Mesenteric fat pad (tissue), 1 donor: Measurements from ENCODE around the gene FAM9C. TPM values are rescaled to one million over a fixed set of nuclear protein-coding genes. Genes with fewer than 3 reads are reported as not detected.
"Not testable (repeated sequence)": the region's sequence is repeated elsewhere in the genome, so short reads cannot be mapped to it uniquely, and the experiment has no call there.

ENCODE experiments used
- DNase-seq: peaks from one replicate; pipeline ENCODE4 v3.0.0-alpha.2; 2020; ENCODE audit warnings: low spot score
- total RNA-seq: library from RNA; stranded (reverse); fragmentation: NEBNext Ultra II Directional; extraction: Animal tissue kit (Norgen Biotek cat#: 25700); gene quantifications from one replicate; pipeline ENCODE4 v1.2.1, GENCODE V29; 2021
- donor health status: DM: yes; HTN: yes; CAD: no.

FAM9C gene
- total RNA-seq, 1 donor from 2014 or later = not detected

DNA sequence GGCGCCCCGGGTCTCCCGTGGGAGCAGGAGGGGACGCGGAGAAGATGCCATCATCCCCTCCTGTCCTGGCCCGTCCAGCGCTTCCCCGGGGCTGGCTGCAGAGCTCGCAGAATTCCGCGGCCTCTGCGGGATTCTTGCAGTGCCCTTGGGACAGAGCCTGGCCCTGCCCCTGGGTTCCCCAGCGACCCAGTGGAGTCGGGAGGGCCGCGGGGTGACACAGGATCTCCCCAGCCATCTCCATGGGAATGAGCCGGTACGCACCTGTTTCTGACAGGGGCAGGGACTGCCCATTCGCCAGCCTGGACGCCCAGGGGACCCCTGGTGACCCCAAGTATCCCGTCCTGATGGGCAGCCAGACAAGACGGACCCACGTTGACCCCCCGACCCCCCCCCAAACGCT, 482 bp downstream of the FAM9C start:
- no peak for DNase-seq

DNA sequence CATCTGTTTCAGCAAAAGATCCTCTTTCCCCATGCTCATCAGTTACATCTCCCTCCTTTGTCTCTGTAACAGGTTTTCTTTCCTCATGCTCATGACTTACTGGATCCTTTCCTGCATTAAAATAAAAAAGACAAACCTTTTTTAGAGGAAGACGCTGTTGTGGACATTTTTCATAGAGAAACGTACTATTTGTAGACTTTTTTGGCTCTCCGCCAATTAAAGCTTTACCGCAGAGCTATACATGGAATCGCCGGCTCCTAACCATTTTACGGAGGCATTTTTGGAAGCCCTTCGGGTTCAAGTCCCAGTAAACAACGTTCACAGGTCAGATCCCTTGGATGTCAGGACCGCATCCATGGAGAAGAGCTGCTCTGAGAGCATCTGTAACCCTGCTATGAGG, 1.3 kb downstream of the FAM9C start:
- DNase-seq = no peak

DNA sequence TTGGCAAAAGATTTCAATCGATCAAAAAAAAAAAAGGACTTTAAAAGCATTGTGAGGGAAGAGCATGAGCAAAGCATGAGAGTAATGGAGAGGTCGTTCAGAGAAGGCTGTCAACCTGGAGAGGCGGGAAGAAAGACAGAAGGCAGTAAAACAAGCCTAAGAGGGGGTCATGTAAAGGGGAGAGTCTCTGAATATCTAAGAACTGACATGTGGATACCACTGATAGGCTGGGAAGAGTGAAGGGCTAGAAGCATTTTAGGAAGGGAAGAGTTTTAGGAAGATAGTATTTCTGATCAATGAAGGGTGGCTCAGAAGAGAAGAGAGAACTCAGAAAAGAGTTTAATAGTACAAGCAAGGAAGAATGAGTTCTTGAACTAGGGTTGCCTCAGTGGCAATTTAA, 7.5 kb downstream of the FAM9C start:
- no peak for DNase-seq

DNA sequence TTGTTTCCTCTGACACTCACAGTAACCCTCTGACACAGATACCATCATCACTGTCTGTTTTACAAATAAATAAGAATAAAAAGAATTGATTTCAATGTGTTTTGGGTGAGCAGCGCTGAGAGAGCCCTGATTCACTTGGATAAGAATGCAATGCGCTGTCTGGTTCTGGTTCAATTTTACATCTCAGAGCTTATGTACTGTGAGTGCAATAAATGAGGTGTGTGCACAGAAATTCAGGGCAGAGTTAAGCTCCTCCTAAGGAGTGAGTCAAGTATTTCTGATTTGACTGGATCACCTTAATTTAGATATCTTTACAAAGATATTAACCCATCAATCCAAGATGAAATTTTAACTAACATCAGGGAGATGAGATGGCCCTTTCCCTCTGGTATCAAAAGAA, 11.2 kb downstream of the FAM9C start:
- no peak for DNase-seq

DNA sequence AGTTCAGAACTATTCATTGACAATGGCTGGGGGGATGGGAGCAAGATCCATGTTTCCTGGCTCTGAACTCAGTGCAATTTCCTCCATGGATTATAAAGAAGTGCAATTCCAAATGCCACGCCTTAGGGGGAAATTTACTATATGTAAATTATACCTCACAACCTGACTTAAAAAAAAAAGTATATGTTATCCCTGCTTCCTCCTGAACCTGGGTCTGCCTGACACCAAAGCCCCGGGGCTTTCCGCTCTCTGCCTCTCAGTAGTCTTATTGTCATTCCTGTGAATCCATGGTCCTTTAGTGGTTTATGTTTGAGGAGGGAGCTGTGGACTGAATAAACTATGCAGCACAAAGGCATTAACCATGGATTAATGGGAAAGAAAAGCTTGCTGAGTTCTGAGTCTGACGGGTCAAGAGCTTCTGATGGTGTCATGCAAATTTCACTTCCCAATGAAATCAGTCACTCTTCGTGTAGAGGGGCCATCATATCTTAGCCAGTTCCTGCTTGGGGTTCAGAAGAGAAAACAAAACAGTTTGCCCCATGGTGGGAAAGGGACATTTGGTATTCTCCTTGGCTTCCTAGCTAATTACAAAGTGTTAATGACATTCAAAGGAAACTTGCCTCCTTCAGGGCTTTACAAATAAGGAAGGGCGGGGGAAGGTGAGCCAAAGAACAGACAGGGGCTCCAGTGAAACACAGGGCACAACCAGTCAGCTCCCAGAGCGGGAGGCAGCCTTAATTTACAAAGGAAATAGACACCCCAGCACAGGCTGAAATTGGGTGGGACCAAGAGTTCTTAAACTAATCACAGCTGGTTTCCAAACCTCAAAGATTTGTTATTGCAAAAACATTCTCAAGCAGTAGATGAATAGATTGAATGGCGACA, 14.3 kb downstream of the FAM9C start:
- DNase-seq = no peak

DNA sequence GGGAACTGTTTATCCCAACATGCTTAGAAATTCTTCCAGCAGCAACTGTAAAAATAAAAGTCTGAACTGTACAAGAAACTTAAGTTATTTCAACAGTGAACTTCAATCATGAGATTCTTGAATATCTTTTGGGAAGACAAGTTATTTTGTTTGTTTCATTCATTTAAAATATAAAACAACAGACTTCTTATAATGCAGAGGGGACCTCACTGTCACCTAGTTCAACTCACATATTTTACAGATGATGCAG, 14.9 kb downstream of the FAM9C start:
- no peak for DNase-seq

DNA sequence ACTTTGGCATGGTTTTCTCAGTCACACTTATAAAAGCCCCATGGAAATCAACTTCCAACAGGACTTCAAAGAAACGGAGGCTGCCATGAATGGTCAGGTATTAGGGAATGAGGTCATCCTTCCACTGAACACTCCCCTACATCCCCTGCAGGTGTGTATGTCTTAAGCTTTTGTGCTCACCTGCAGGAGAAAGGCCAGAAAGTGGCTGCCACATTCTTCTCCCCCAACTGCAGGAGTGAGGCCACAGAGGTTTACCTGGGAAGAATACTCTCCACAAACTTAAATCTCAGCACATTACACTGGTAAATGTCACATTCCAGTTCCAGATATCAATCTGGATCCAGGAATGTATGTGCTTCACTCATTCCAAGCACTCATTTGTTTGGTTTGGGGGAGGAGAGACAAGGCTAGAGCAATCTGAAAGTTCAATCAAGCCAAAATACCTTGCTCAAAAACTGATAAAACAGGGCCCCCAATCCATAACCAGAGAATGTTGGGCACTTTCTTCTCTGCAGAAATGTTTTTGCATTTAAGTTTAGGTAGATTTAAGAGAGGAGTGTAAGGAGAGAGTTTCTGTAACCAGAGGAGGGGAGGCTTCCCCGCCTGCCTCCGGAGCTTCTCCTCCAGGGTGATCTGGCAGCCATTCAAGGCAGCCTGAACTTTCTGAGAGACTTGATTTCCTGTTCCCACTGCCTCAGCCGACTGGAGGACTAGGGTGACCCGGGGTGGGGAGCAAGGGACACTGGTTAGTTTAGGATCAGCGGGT, 15.4 kb downstream of the FAM9C start:
- no peak for DNase-seq

DNA sequence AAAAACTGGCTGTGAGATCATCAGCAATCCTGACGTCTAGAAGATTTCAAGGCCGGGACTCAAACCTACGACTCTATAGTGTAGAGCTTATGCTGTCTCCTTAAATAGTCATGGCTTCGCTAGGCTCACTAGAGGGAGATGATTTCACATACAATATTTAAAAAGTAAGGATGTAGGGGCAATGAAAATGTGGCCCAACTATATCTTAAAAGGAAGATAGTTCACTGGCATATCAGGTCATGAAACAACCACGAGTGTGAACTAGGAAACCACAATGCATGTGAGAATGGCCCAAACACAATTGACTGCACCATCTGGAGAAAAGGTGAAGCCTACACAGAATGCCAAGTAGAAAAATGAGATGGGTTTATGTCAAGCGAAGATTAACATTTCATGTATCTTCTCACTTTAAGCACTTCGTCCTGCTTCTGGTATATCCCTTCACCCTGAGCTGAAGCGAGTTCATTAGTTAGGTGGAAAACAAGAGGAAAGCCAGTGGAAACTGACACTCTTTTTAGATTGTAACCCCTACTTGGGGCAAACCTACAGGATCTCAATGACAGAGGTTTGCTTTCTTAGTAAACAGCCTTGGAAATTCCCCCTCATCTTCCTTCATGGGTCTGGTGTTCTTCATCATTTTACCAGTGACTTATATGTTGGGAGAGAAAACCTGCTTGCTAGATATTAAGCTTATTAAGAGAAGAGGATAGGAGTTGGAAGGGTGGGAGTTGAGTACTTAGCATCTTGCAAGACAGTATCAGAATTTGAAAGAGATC, 17.4 kb downstream of the FAM9C start:
- no peak for DNase-seq

DNA sequence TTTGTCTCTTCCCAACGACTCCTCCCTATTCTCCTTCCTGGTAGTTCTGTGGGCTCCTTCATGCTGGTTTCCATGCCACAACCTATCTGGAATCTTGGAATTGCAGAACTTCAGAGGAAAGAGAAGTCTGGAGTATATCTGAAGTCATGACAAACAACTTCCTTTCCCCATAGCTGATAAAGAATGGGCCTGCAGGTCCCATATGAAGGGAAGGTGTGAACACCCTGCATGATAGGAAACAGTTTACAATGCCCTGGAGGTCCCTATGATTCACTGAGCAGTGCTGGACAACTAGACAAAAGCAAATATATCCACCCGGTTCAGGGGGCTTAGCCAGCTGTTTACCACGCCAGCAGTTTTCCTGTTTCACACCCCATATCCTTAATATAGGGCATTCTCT, 19.4 kb downstream of the FAM9C start:
- no peak for DNase-seq

DNA sequence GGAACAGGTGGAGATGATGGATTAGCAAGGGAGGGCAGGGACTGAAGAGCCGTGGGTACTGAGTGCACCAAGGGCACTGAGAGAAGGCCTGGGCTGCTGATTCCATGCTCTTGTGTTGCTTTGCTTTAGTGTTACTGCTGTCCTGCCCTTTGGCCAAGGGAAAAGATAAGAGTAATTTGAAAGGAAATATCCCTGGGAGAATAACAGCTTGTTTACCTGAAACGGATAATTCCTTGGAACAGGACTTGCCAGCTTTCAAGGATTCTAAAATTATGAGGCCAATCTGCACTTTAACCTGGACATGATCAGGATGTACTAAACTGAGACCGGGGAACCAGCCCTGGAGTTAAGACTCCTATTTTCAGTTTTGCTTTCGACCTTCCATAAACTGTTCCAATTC, 20.4 kb downstream of the FAM9C start:
- DNase-seq = no peak

DNA sequence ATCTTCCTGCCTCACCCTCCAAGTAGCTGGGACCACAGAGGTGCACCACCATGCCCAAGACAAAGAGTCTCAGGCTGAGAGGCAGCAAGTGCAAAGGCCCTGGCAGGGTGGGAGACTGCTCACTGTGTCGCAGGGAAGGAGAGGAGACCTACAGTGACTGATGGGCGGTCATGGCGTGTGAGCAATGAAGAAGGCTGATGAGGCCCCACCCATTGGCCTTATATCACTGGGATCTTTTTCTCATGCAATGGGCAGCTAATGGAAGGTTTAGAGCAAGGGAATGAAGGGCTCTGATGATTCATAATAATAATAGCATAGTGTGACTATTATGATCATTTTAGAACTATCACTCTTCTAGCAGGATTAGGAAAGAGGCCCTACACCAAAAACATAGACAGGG, 20.9 kb downstream of the FAM9C start:
- DNase-seq = no peak

DNA sequence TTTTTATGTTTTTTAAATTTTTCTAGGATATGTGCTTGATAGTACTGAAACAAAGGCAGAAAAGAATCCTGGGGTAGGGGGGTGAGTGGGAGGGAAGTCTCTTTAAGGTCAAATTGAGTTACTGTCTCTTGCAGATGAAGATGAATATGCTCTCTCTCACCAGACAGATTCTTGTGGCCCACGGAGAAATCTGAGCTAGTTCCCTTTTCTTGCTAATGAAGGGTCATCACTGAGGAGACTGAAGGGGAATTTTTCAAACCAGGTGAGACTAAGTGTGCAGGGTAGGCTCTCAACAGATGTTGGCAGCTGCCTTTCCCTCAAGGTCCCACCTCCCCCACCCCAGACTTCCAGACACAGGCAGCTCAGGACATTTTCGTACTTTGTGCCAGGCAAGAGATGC, 21.5 kb downstream of the FAM9C start:
- DNase-seq = no peak

DNA sequence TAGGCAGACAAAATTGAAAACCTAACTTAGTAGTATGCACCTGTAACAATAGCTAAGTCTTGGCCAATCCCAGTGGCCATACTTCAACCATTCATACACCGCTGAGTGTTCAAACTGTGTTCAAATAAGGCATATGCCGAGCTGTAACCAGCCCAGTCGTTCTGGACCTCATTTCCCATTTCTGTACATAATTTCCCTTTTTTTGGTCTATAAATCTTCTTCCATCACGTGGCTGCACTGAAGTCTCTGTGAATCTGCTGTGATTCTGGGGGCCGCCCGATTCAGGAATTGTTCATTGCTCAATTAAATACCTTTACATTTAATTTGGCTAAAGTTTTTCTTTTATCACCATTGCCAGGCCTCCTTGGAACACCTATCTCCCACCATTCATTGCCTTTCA, 27.7 kb downstream of the FAM9C start:
- not testable (repeated sequence) for DNase-seq

DNA sequence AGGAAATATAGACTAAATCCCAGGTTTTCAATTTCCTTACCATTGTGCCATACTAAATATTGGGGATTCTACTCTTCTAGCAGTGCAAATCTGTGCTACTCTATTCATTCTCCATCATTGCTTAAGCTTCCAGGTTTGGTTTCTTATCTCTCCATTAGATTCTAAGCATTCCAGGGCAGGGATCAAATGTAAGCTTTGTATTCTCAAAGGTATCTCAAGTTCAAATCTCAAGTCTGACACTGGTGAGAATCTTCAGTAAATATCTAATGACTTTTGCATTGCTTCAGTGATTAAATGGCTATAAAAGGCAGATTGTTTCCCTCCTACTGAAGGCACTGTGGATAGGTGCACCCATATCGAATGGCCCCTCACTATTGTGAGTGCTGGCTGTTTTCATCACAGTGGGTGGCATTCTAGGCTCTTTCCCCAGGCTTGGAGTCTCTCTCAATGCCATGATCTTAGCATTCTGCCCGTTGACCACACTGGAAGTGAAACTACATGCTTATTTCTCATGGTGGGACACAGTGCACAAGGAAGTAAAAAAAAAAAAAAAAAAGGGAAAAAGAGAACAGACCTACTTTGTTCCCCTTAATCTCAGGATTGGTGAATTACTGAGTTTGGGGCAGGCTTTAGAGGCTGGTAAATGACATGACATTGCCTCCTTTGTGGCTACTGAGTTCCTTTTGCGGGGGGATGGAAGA, 28.7 kb downstream of the FAM9C start:
- DNase-seq = no peak

DNA sequence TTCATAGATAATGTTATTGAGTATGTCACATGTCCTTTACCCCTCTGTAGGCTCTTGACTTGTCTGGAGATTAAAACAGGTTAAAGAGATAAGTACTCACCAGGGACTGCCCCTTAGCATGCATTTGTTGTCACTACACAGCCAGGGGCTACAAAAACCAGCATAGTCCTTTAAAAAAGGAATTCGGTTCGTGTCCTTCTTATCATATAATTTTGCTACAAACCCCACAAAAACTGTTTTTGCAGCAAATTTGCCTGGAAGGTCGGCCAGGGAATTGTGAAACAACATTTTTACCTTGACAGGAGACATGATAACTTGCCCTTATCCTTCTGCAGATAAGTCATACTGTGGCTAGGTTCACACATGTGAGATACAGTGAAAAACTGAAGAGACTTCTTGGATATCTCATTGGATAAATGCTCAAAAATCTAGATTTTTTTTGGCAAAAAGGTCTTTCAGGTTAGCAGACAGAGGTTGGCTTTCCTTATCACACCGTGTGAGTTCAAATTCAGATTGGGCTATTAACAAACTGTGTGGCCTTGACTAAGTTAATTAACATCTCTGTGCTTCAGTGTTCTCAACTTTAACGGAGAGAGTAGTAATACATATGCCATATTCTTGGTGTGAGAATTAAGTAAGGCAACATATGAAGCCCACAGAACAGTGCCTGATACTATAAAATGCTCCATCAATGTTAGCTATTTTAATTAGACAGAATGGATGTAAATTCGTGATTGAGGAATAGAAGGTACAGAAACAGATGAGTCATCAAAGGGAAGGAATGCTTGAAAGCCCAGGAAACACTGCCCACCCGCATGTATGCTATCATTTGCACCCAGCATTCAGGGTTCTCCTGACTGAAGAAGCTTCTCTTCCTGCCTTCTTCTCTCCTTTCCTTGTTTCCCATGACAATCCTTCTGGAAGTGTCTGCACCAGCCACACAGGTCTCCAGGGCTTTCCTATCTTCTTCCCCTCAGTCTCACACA, 30.0 kb downstream of the FAM9C start:
- DNase-seq = no peak

DNA sequence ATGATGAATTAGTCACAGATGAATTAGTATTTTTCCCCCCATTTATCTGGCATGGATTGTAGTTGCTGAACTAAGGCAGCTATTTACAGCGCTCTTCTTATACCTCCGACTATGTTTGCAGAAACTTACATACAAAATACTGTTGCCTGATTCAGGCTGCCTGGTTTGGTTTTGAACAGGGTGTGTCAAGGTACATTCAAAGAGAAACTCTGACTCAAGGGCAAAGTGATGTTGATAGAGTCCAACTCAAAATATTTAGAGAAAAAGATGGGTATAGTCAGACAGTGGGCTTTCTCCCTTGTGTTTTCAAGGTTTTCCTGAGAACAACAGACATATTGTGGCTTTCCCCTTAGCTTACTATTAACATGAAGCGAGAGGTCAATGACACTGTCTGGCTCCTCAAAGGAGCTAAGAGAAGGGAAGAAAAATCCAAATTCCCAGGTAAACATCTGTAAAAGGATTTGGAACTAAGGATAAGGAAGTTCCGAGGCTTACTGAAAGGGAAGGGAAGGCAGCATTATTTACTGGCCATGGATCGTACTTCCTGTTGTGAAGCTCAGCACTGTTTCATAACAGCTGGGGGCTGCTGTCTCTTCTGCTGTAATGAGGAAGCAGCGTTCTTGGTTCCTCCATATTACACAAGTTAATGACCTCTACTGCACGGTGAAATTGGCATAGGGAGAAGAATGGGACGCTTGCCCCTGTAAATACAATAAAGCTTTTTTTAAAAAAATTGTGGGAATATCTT, 30.9 kb downstream of the FAM9C start:
- DNase-seq = no peak

DNA sequence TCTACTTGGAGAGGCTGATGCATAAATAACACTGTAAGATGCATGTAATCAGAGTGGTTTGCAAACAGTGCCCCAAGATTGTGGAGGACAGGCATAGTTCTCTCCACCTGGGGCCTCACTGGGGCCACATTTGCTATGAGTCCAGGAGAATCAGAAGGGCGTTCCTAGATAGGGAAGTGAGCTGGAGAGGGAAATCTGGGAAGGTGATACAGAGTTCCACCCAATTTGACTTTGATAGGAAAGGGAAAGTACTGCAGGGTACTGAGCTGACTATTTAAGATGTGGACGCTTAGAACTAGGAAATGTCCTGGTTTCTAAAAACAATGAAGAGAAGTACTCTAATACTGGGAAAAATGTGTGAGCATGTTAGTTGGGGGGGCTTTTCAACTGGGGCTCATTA, 33.9 kb downstream of the FAM9C start:
- no peak for DNase-seq

DNA sequence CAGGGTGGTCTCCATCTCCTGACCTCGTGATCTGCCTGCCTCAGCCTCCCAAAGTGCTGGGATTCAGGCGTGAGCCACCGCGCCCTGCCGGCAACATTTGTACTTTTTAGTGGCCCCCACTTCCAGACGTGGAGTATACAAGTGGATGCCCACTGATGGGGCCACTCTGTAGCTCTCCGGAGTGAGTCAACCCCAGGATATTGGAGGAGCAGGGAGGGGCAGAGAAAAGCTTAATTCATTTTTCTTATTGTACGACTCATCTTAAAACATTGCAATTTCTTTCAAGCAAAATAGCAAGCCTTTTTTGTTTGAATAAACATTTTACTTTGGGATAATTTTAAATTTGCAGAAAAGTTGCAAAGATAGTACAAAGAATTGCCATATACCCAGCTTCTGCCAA, 34.6 kb downstream of the FAM9C start:
- DNase-seq = no peak

DNA sequence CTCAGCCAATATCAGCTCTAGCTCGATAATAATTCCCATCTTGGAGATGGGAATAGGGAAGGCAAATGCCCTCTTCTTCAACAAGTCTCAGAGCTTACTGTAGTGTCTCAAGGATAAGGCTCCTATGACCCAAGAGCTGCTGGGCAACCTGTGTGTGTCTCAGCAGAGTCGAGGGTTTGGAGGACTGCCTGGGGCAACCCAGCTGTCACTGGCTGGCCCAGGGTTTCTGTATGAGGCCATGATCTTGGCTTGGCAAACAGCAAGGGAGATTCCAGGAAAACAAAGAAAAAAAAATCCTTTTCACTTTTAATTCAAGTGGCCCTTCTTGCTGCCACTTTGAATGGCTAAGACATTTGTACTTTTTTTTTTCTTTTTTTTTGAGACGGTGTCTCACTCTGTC, 35.1 kb downstream of the FAM9C start:
- no peak for DNase-seq

DNA sequence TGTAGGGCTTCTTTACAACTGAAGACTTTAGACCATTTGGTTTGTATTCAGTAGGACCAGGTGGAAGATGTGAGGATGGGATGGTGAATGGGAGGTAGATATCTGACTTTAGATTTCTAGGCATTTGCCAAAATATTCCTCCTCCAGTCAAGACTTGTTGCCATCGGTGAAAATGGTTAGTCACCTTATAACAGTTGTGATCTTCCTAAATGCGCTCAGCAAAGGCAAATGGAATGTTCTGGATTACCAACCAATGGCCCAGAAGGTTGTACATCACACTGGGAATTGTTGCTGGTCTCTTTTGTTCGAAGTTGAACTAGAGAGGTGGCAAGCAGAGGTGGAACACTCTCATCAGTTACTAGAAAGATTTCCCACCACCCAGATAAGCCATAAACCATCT, 35.6 kb downstream of the FAM9C start:
- no peak for DNase-seq
